GM23338 (cell line): ENCODE results near the gene SLAMF8. TPM values are rescaled to one million over a fixed set of nuclear protein-coding genes. Genes with fewer than 3 reads are reported as not detected.

Source experiments
- ATAC-seq: fragments of 200-7000 bp; cut with Tn5 transposase; 3 replicates; pipeline ENCODE4 v1.9.1; 2020
- DNase-seq: peaks from one replicate; pipeline ENCODE4 v3.0.0-alpha.2; 2015; ENCODE audit warnings: low spot score
- H2AFZ ChIP-seq: fragments of 200-600 bp; sonication (generic); 2 replicates; pipeline ENCODE4 v1.8.0; 2016; ENCODE audit warnings: antibody characterized with exemption, mild to moderate bottlenecking, moderate library complexity
- H3F3A ChIP-seq: fragments of 200-600 bp; sonication (generic); replicated peaks from 2 replicates; pipeline ENCODE4 v1.8.0; 2017; ENCODE audit warnings: antibody characterized with exemption, mixed run types, low read depth
- H3K27ac ChIP-seq: fragments of 200-600 bp; sonication (generic); 2 replicates; pipeline ENCODE4 v1.6.1; 2016; ENCODE audit warnings: low read depth
- H3K27me3 ChIP-seq: fragments of 200-600 bp; sonication (generic); 2 replicates; pipeline ENCODE4 v1.8.0; 2016; ENCODE audit warnings: mild to moderate bottlenecking, mixed run types, moderate library complexity; ENCODE audit not compliant: insufficient read depth
- H3K36me3 ChIP-seq: fragments of 200-600 bp; sonication (generic); 2 replicates; pipeline ENCODE4 v1.8.0; 2016; ENCODE audit warnings: mild to moderate bottlenecking; ENCODE audit not compliant: insufficient read depth
- H3K4me1 ChIP-seq: fragments of 200-600 bp; sonication (generic); 2 replicates; pipeline ENCODE4 v1.8.0; 2016; ENCODE audit warnings: mild to moderate bottlenecking, moderate library complexity; ENCODE audit not compliant: insufficient read depth
- H3K4me2 ChIP-seq: fragments of 200-600 bp; sonication (generic); 2 replicates; pipeline ENCODE4 v1.7.1; 2017; ENCODE audit warnings: mixed run types
- H3K4me3 ChIP-seq: fragments of 200-600 bp; sonication (generic); 2 replicates; pipeline ENCODE4 v1.6.1; 2016; ENCODE audit warnings: mixed run types
- H3K79me2 ChIP-seq: fragments of 200-600 bp; sonication (generic); replicated peaks from 2 replicates; pipeline ENCODE4 v1.8.0; 2017; ENCODE audit warnings: mild to moderate bottlenecking; ENCODE audit not compliant: insufficient read depth
- H3K9me2 ChIP-seq: fragments of 200-600 bp; sonication (generic); 2 replicates; pipeline ENCODE4 v1.8.0; 2017; ENCODE audit not compliant: insufficient read depth
- H4K20me1 ChIP-seq: fragments of 200-600 bp; sonication (generic); replicated peaks from 2 replicates; pipeline ENCODE4 v1.8.0; 2017; ENCODE audit warnings: mild to moderate bottlenecking; ENCODE audit not compliant: insufficient read depth
- H3K27ac Mint-ChIP-seq: 2 replicates; pipeline ENCODE4 v1.8.0; 2020; ENCODE audit warnings: inconsistent platforms, mild to moderate bottlenecking, moderate library complexity, mixed read lengths
- H3K27me3 Mint-ChIP-seq: 3 replicates; pipeline ENCODE4 v1.8.0; 2022; ENCODE audit warnings: low read depth, mild to moderate bottlenecking, moderate library complexity, mixed read lengths, inconsistent platforms; ENCODE audit not compliant: insufficient read depth, poor library complexity
- H3K36me3 Mint-ChIP-seq: 3 replicates; pipeline ENCODE4 v1.8.0; 2021; ENCODE audit warnings: low read depth, mild to moderate bottlenecking, inconsistent platforms, moderate library complexity, mixed read lengths
- H3K4me1 Mint-ChIP-seq: 3 replicates; pipeline ENCODE4 v1.8.0; 2020; ENCODE audit warnings: mild to moderate bottlenecking, inconsistent platforms, mixed read lengths
- H3K4me3 Mint-ChIP-seq: 3 replicates; pipeline ENCODE4 v1.8.0; 2021; ENCODE audit warnings: moderate library complexity, mild to moderate bottlenecking, inconsistent platforms, mixed read lengths
- H3K9me3 Mint-ChIP-seq: 3 replicates; pipeline ENCODE4 v1.8.0; 2020; ENCODE audit warnings: moderate library complexity, mild to moderate bottlenecking, inconsistent platforms, mixed read lengths
- CREB1 ChIP-seq: fragments of 250-450 bp; sonication (Bioruptor Pico); IDR thresholded peaks from 2 replicates; pipeline ENCODE4 v1.5.0; 2020; ENCODE audit warnings: low read depth, mild to moderate bottlenecking, moderate library complexity
- ETS1 ChIP-seq: IDR thresholded peaks from 2 replicates; pipeline ENCODE4 v1.6.1; 2016; ENCODE audit warnings: antibody characterized with exemption
- EZH2 ChIP-seq: fragments of 200-600 bp; sonication (generic); IDR thresholded peaks from one replicate; pipeline ENCODE4 v1.8.0; 2017; ENCODE audit warnings: antibody characterized with exemption, mild to moderate bottlenecking, low read depth; ENCODE audit not compliant: unreplicated experiment
- EZH2phosphoT487 ChIP-seq: fragments of 200-600 bp; sonication (generic); IDR thresholded peaks from one replicate; pipeline ENCODE4 v1.8.1; 2018; ENCODE audit warnings: antibody characterized with exemption; ENCODE audit not compliant: unreplicated experiment
- JUNB ChIP-seq: IDR thresholded peaks from one replicate; pipeline ENCODE4 v1.6.1; 2016; ENCODE audit warnings: antibody characterized with exemption; ENCODE audit not compliant: unreplicated experiment
- NANOG ChIP-seq: IDR thresholded peaks from 2 replicates; pipeline ENCODE4 v1.6.1; 2016; ENCODE audit warnings: antibody characterized with exemption, borderline replicate concordance
- POLR2AphosphoS5 ChIP-seq: IDR thresholded peaks from 2 replicates; pipeline ENCODE4 v1.6.1; 2016; ENCODE audit warnings: antibody characterized with exemption, low read depth
- STAT1 ChIP-seq: IDR thresholded peaks from one replicate; pipeline ENCODE4 v1.6.1; 2016; ENCODE audit warnings: antibody characterized with exemption; ENCODE audit not compliant: unreplicated experiment
- ZNF114 ChIP-seq: fragments of 250-450 bp; sonication (Bioruptor Pico); IDR thresholded peaks from 2 replicates; pipeline ENCODE4 v1.5.0; 2020; ENCODE audit warnings: mild to moderate bottlenecking, moderate library complexity
- ZNF331 ChIP-seq: fragments of 250-450 bp; sonication (Bioruptor Pico); IDR thresholded peaks from 2 replicates; pipeline ENCODE4 v1.5.0; 2020; ENCODE audit warnings: low read depth, mild to moderate bottlenecking, moderate library complexity
- ZNF462 ChIP-seq: fragments of 250-450 bp; sonication (Bioruptor Pico); IDR thresholded peaks from 2 replicates; pipeline ENCODE4 v1.5.0; 2020; ENCODE audit warnings: mild to moderate bottlenecking, moderate library complexity
- long read RNA-seq: library from polyadenylated mRNA; unstranded; transcript quantifications from one replicate; pipeline ENCODE4 v2.0.0, GENCODE V29; 2020; ENCODE audit not compliant: unreplicated experiment
- polyA plus RNA-seq: library from polyadenylated mRNA; unstranded; fragments of >200 nt; fragmentation: Nextera tagmentation; extraction: Ambion mirVana; gene quantifications from 2 replicates; pipeline ENCODE4 v1.2.1, GENCODE V29; 2016
- total RNA-seq: library from RNA; depleted of rRNA; stranded (reverse); fragments of >200 nt; shearing (Covaris generic); gene quantifications from 2 replicates; pipeline ENCODE4 v1.2.3, GENCODE V29; 2014; rRNA removed

The SLAMF8 gene
- not detected in 2 replicates for total RNA-seq
- not detected in 2 replicates for polyA plus RNA-seq
- long read RNA-seq: 0 reads

GRCh38 chr1:159826441-159827101 is at the start of gene SLAMF8:
Gene SLAMF8 (plus strand): TSS chr1:159826873. CDS start chr1:159826899, 26 bp downstream.
- Mint-ChIP-seq H3K9me3 (no peaks in the 10 kb centered on the region; the same call in 1 of the 3 replicates), H3K4me1 (peaks cover 6% of the 10 kb centered on the region; the same call in 2 of the 3 replicates), H3K36me3 (no peaks in the 10 kb centered on the region), H3K27ac (no peak within 1 kb of the TSS), H3K4me3 (no peak within 1 kb of the TSS), H3K27me3 (peaks cover 8% of the 10 kb centered on the region)
- H3F3A ChIP-seq: no peaks in the 10 kb centered on the region
- H3K27ac ChIP-seq: no peak within 1 kb of the TSS
- TF ChIP-seq NANOG: no peak
- H3K9me2 ChIP-seq: no peaks in the 10 kb centered on the region
- no peaks in the 10 kb centered on the region for H4K20me1 ChIP-seq
- ATAC-seq: no peak
- no peak within 1 kb of the TSS for H3K4me2 ChIP-seq
- H3K36me3 ChIP-seq: no peaks in the 10 kb centered on the region
- H3K4me1 ChIP-seq: no peaks in the 10 kb centered on the region; the same call in 1 of the 2 replicates
- no peak within 1 kb of the TSS for H2AFZ ChIP-seq
- H3K79me2 ChIP-seq: no peaks in the 10 kb centered on the region
- DNase-seq: no peak
- H3K4me3 ChIP-seq: no peak within 1 kb of the TSS
- no peaks in the 10 kb centered on the region for H3K27me3 ChIP-seq

- Histone ChIP-seq H4K20me1 (no peaks in the 10 kb centered on the region), H3K4me3 (no peak overlapping the region), H2AFZ (no peak overlapping the region), H3K4me1 (peaks cover 4% of the 10 kb centered on the region), H3K9me2 (peaks cover 12% of the 10 kb centered on the region), H3K36me3 (no peaks in the 10 kb centered on the region), H3F3A (no peaks in the 10 kb centered on the region), H3K79me2 (0 out of 2 replicates have a peak, but pooled peaks cover 6% of the 10 kb centered on the region), H3K27me3 (no peaks in the 10 kb centered on the region), H3K4me2 (no peak overlapping the region), H3K27ac (no peak overlapping the region)
- no peak overlapping the region for H3K27ac Mint-ChIP-seq
- no peak overlapping the region for H3K4me3 Mint-ChIP-seq
- no peak for ATAC-seq
- peaks cover 12% of the 10 kb centered on the region; the same call in 2 of the 3 replicates for H3K9me3 Mint-ChIP-seq
- peaks cover 19% of the 10 kb centered on the region for H3K36me3 Mint-ChIP-seq
- H3K4me1 Mint-ChIP-seq: peaks cover 7% of the 10 kb centered on the region
- H3K27me3 Mint-ChIP-seq: peaks cover 6% of the 10 kb centered on the region
- no peak for DNase-seq
- TF ChIP-seq NANOG (no peak), EZH2phosphoT487 (no peak), ZNF331 (CRISPR knock-in tag) (no peak), JUNB (no peak), CREB1 (CRISPR knock-in tag) (no peak), ETS1 (no peak), ZNF114 (CRISPR knock-in tag) (no peak), EZH2 (no peak), POLR2AphosphoS5 (no peak), ZNF462 (CRISPR knock-in tag) (no peak), STAT1 (no peak)
Measured at GRCh38 chr1:159778266-159778665, 48.4 kb upstream of the SLAMF8 start.
